ENCODE measurements around the gene ATXN7.

ATXN7 gene

GRCh38 chr3:63905731-63906620 is 42.3 kb downstream of the ATXN7 start:
- DNase-seq = no peak

- DNase-seq = peak; percentile 34
Observed at GRCh38 chr3:63908081-63908736, 44.5 kb downstream of the ATXN7 start.

- DNase-seq = no peak
Observed at GRCh38 chr3:63908776-63909175, 45.1 kb downstream of the ATXN7 start.

- DNase-seq = no peak
Observed at GRCh38 chr3:63909431-63909830, 45.8 kb downstream of the ATXN7 start.

GRCh38 chr3:63910001-63910400 is 46.3 kb downstream of the ATXN7 start:
- DNase-seq = no peak

- peak; percentile 42 for DNase-seq
Observed at GRCh38 chr3:63910891-63911290, 47.2 kb downstream of the ATXN7 start.

GRCh38 chr3:63911509-63911872 is 47.8 kb downstream of the ATXN7 start:
- DNase-seq = no peak

GRCh38 chr3:63911873-63912767 is 48.5 kb downstream of the ATXN7 start, which contains the start of gene SCAANT1:
Gene SCAANT1, minus strand, starts transcription at chr3:63912383.
- peak; percentile 94 for DNase-seq

GRCh38 chr3:63912768-63913588 is 49.3 kb downstream of the ATXN7 start:
- peak; percentile 64 for DNase-seq

- peak; percentile 37 for DNase-seq
Observed at GRCh38 chr3:63914312-63914711, 50.6 kb downstream of the ATXN7 start.

GRCh38 chr3:63918321-63918720 is 54.7 kb downstream of the ATXN7 start:
- DNase-seq = no peak

- no peak for DNase-seq
Observed at GRCh38 chr3:63920001-63920400, 56.3 kb downstream of the ATXN7 start.

- peak; percentile 74 for DNase-seq
Observed at GRCh38 chr3:63921741-63922482, 58.2 kb downstream of the ATXN7 start.

GRCh38 chr3:63922491-63923199 is 59.0 kb downstream of the ATXN7 start:
- DNase-seq = no peak

GRCh38 chr3:63926309-63926708 is 62.6 kb downstream of the ATXN7 start:
- no peak for DNase-seq

GRCh38 chr3:63927422-63928280 is 64.0 kb downstream of the ATXN7 start:
- DNase-seq = no peak

GRCh38 chr3:63931290-63931689 is 67.6 kb downstream of the ATXN7 start:
- DNase-seq = no peak

GRCh38 chr3:63932509-63933212 is 69.0 kb downstream of the ATXN7 start:
- no peak for DNase-seq

GRCh38 chr3:63933459-63933858 is 69.8 kb downstream of the ATXN7 start:
- DNase-seq = peak; percentile 71

Measured in OCI-M1 (cell line).